Neural crest cell (in vitro differentiated cells): Measurements from ENCODE around the gene ZBTB47. TPM values are rescaled to one million over a fixed set of nuclear protein-coding genes. Genes with fewer than 3 reads are reported as not detected.

ENCODE experiments used
- DNase-seq: peaks from one replicate; pipeline ENCODE4 v3.0.0; 2021; ENCODE audit warnings: low read depth, mixed read lengths, low spot score
- H3K27ac Mint-ChIP-seq: one replicate; pipeline ENCODE4 v1.8.0; 2021; ENCODE audit warnings: mild to moderate bottlenecking, mixed read lengths; ENCODE audit not compliant: unreplicated experiment
- H3K27me3 Mint-ChIP-seq: 2 replicates; pipeline ENCODE4 v1.8.0; 2021; ENCODE audit warnings: low read depth, mild to moderate bottlenecking, mixed read lengths
- H3K36me3 Mint-ChIP-seq: 2 replicates; pipeline ENCODE4 v1.8.0; 2021; ENCODE audit warnings: low read depth, mild to moderate bottlenecking, mixed read lengths
- H3K4me1 Mint-ChIP-seq: 2 replicates; pipeline ENCODE4 v1.8.0; 2021; ENCODE audit warnings: mixed read lengths
- H3K4me3 Mint-ChIP-seq: one replicate; pipeline ENCODE4 v1.8.0; 2021; ENCODE audit warnings: mild to moderate bottlenecking, mixed read lengths
- H3K9me3 Mint-ChIP-seq: 2 replicates; pipeline ENCODE4 v1.8.0; 2021; ENCODE audit warnings: mixed read lengths
- total RNA-seq: library from RNA; stranded (reverse); gene quantifications from 2 replicates; pipeline ENCODE4 v1.2.1, GENCODE V29; 2021
- TF ChIP-seq, protein P1 (sequence below): fragments of 200-600 bp; sonication (generic); conservative IDR thresholded peaks from 2 replicates; pipeline ENCODE4 v1.5.0; 2021; ENCODE audit warnings: antibody characterized with exemption, mild to moderate bottlenecking

ZBTB47 gene
- total RNA-seq, 1 donor from 2014 or later, result 6.6 TPM

DNA sequence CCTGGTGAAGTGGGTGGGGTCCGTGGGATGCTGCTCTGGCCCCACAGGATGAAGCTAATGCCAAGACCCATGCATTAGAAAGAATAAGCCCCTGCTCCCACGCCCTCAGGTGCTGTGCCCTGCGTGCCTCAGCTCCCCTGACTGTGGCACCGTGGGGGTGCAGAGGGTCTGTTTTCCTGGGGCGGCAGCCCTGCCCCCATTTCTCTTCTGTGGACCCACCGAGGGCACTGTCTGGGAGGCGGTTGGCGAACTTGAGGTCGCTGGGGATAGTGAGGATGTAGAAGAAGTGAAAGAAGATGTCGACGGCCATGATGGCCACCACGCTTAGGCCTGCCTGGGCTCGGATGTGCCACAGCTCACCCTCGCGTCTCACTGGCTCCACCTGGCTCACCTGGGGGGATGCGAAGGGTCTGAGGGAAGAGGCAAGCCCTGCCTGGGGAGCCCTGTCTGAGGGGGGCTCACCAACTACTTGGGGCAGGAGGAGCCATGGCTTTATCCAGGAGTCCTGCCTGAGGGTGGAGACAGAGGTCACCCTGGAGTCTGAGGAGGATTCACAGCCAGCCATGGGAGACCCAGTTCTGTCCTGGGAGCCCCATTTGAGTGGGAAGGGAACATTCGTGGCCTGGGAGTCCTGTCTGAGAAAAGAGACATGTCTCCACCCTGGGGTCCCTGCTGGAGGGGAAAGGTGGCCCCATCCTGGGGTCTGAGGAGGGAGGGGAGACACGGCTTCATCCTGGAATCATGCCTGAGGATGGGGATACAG lies 44.0 kb downstream of the ZBTB47 start:
- TF ChIP-seq, protein P1, sequence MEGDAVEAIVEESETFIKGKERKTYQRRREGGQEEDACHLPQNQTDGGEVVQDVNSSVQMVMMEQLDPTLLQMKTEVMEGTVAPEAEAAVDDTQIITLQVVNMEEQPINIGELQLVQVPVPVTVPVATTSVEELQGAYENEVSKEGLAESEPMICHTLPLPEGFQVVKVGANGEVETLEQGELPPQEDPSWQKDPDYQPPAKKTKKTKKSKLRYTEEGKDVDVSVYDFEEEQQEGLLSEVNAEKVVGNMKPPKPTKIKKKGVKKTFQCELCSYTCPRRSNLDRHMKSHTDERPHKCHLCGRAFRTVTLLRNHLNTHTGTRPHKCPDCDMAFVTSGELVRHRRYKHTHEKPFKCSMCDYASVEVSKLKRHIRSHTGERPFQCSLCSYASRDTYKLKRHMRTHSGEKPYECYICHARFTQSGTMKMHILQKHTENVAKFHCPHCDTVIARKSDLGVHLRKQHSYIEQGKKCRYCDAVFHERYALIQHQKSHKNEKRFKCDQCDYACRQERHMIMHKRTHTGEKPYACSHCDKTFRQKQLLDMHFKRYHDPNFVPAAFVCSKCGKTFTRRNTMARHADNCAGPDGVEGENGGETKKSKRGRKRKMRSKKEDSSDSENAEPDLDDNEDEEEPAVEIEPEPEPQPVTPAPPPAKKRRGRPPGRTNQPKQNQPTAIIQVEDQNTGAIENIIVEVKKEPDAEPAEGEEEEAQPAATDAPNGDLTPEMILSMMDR, result no peak
- Mint-ChIP-seq H3K27ac (no peak overlapping the region), H3K9me3 (no peaks in the 10 kb centered on the region), H3K4me3 (no peak overlapping the region), H3K36me3 (no peaks in the 10 kb centered on the region), H3K27me3 (no peaks in the 10 kb centered on the region), H3K4me1 (peaks cover 3% of the 10 kb centered on the region)
- no peak for DNase-seq

GRCh38 chr3:42698216-42698910 lies 44.9 kb downstream of the ZBTB47 start:
- no peak overlapping the region for H3K4me3 Mint-ChIP-seq

DNA sequence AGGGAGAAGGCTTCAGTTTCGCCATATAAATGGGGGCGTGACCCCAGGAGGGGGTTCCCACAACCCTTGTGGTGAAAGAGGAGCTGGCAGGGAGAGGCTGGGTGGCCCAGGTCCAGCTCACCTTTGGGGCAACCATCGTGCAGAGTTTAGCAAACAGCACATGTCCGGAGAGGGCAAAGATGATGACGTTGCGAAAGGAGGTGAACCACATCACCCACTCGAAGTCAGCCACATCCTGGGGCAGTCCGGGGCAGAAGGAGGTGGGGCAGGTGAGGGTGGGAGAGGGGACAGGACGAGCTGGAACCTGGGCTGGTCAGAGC lies 45.4 kb downstream of the ZBTB47 start:
- Mint-ChIP-seq H3K27me3 (no peaks in the 10 kb centered on the region), H3K4me3 (no peak overlapping the region), H3K4me1 (peaks cover 3% of the 10 kb centered on the region), H3K27ac (no peak overlapping the region), H3K9me3 (no peaks in the 10 kb centered on the region), H3K36me3 (no peaks in the 10 kb centered on the region)
- DNase-seq, result no peak
- TF ChIP-seq, protein P1, result no peak

More at GRCh38 chr3:42698216-42698910, 44.9 kb downstream of the ZBTB47 start:
- DNase-seq, result no peak
- H3K27me3 Mint-ChIP-seq, result no peaks in the 10 kb centered on the region
- H3K27ac Mint-ChIP-seq, result no peak overlapping the region
- H3K9me3 Mint-ChIP-seq, result no peaks in the 10 kb centered on the region
- TF ChIP-seq, protein P1, result no peak
- peaks cover 3% of the 10 kb centered on the region for H3K4me1 Mint-ChIP-seq
- no peaks in the 10 kb centered on the region for H3K36me3 Mint-ChIP-seq

GRCh38 chr3:42699511-42699971 lies 46.0 kb downstream of the ZBTB47 start:
- Mint-ChIP-seq H3K9me3 (no peaks in the 10 kb centered on the region), H3K4me3 (no peak overlapping the region), H3K27me3 (no peaks in the 10 kb centered on the region), H3K36me3 (no peaks in the 10 kb centered on the region), H3K27ac (no peak overlapping the region), H3K4me1 (peaks cover 3% of the 10 kb centered on the region)
- TF ChIP-seq, protein P1, result no peak
- DNase-seq, result no peak

GRCh38 chr3:42700366-42701288 lies 47.1 kb downstream of the ZBTB47 start:
- Mint-ChIP-seq H3K36me3 (no peaks in the 10 kb centered on the region), H3K4me1 (peaks cover 3% of the 10 kb centered on the region), H3K4me3 (no peak overlapping the region), H3K27me3 (no peaks in the 10 kb centered on the region), H3K27ac (no peak overlapping the region), H3K9me3 (no peaks in the 10 kb centered on the region)
- TF ChIP-seq, protein P1, result no peak
- no peak for DNase-seq
